HG03064 (cell line): Measurements from ENCODE around the gene OVOL3.
"Not testable (repeated sequence)": the region's sequence is repeated elsewhere in the genome, so short reads cannot be mapped to it uniquely, and the experiment has no call there.

Experiments
- ATAC-seq: cut with Tn5 transposase; IDR thresholded peaks from one replicate; pipeline ENCODE4 v1.9.1; 2021; ENCODE audit warnings: low read depth; ENCODE audit not compliant: unreplicated experiment

OVOL3 gene

GRCh38 chr19:36110487-36111199 is at the start of gene OVOL3:
Gene OVOL3, plus strand, starts transcription at chr19:36111143. Its CDS starts 60 bp downstream, at chr19:36111203.
- no peak for ATAC-seq

GRCh38 chr19:36061367-36061766 is 49.6 kb upstream of the OVOL3 start:
- ATAC-seq: no peak

GRCh38 chr19:36064826-36065225 is 46.1 kb upstream of the OVOL3 start:
- ATAC-seq: no peak

- no peak for ATAC-seq
Observed at GRCh38 chr19:36067681-36068080, 43.3 kb upstream of the OVOL3 start.

GRCh38 chr19:36068810-36069499 is 42.0 kb upstream of the OVOL3 start:
- ATAC-seq: not testable (repeated sequence)

- no peak for ATAC-seq
Observed at GRCh38 chr19:36072081-36072480, 38.9 kb upstream of the OVOL3 start.

- ATAC-seq: no peak
Observed at GRCh38 chr19:36073121-36073876, 37.6 kb upstream of the OVOL3 start.

GRCh38 chr19:36079389-36079945 is 31.5 kb upstream of the OVOL3 start:
- ATAC-seq: no peak

- ATAC-seq: no peak
Observed at GRCh38 chr19:36081385-36081784, 29.6 kb upstream of the OVOL3 start.

GRCh38 chr19:36081894-36082293 is 29.0 kb upstream of the OVOL3 start:
- ATAC-seq: no peak

- no peak for ATAC-seq
Observed at GRCh38 chr19:36082916-36083315, 28.0 kb upstream of the OVOL3 start.

GRCh38 chr19:36084231-36085009 is 26.5 kb upstream of the OVOL3 start:
- no peak for ATAC-seq

GRCh38 chr19:36086326-36086725 is 24.6 kb upstream of the OVOL3 start:
- no peak for ATAC-seq

GRCh38 chr19:36089847-36090246 is 21.1 kb upstream of the OVOL3 start:
- no peak for ATAC-seq

GRCh38 chr19:36090910-36091695 is 19.8 kb upstream of the OVOL3 start:
- ATAC-seq: no peak

GRCh38 chr19:36092566-36092965 is 18.4 kb upstream of the OVOL3 start:
- ATAC-seq: no peak

GRCh38 chr19:36093146-36093662 is 17.7 kb upstream of the OVOL3 start:
- ATAC-seq: no peak

GRCh38 chr19:36093687-36094086 is 17.3 kb upstream of the OVOL3 start:
- ATAC-seq: no peak

- ATAC-seq: no peak
Observed at GRCh38 chr19:36097036-36097435, 13.9 kb upstream of the OVOL3 start.
